Astrocyte (in vitro differentiated cells and primary cell): ENCODE results near the gene USP47. TPM values are rescaled to one million over a fixed set of nuclear protein-coding genes. Genes with fewer than 3 reads are reported as not detected.

Source experiments
- DNase-seq: peaks from one replicate; pipeline ENCODE4 v3.0.0-alpha.2; 2010; ENCODE audit warnings: low read depth
- FAIRE-seq: peaks from 2 replicates; lab custom pipeline; 2011; peaks lifted over from hg19 to GRCh38; lab: Jason Lieb, UNC
- H2AFZ ChIP-seq: 2 replicates; pipeline ENCODE4 v1.6.0; 2012; ENCODE audit warnings: low read depth, low read length, inconsistent platforms
- H3K27ac ChIP-seq: 2 replicates; pipeline ENCODE4 v1.5.1; 2011; ENCODE audit warnings: low read depth, low read length, inconsistent platforms
- H3K27me3 ChIP-seq: 2 replicates; pipeline ENCODE4 v1.6.0; 2011; ENCODE audit warnings: low read length, inconsistent platforms; ENCODE audit not compliant: insufficient read depth
- H3K36me3 ChIP-seq: 2 replicates; pipeline ENCODE4 v1.5.1; 2011; ENCODE audit warnings: low read length, inconsistent platforms; ENCODE audit not compliant: insufficient read depth
- H3K4me1 ChIP-seq: 2 replicates; pipeline ENCODE4 v1.5.1; 2011; ENCODE audit warnings: low read length, inconsistent platforms; ENCODE audit not compliant: insufficient read depth
- H3K4me2 ChIP-seq: 2 replicates; pipeline ENCODE4 v1.6.0; 2012; ENCODE audit warnings: low read length, inconsistent platforms
- H3K4me3 ChIP-seq: 2 replicates; pipeline ENCODE4 v1.5.1; 2011; ENCODE audit warnings: low read depth, mild to moderate bottlenecking, low read length, inconsistent platforms; ENCODE audit not compliant: insufficient read depth
- H3K79me2 ChIP-seq: 2 replicates; pipeline ENCODE4 v1.6.0; 2012; ENCODE audit warnings: mild to moderate bottlenecking, low read length, inconsistent platforms; ENCODE audit not compliant: insufficient read depth
- H3K9ac ChIP-seq: 2 replicates; pipeline ENCODE4 v1.6.0; 2012; ENCODE audit warnings: mild to moderate bottlenecking, low read length, inconsistent platforms
- H3K9me3 ChIP-seq: 2 replicates; pipeline ENCODE4 v1.5.1; 2012; ENCODE audit warnings: low read depth, mild to moderate bottlenecking, low read length, inconsistent platforms; ENCODE audit not compliant: insufficient read depth
- H4K20me1 ChIP-seq: 2 replicates; pipeline ENCODE4 v1.6.0; 2012; ENCODE audit warnings: low read length, inconsistent platforms; ENCODE audit not compliant: insufficient read depth
- H3K27ac Mint-ChIP-seq: one replicate; pipeline ENCODE4 v1.8.0; 2021; ENCODE audit warnings: mild to moderate bottlenecking, mixed read lengths; ENCODE audit not compliant: unreplicated experiment
- H3K27me3 Mint-ChIP-seq: one replicate; pipeline ENCODE4 v1.8.0; 2021; ENCODE audit warnings: low read depth, mixed read lengths; ENCODE audit not compliant: unreplicated experiment
- H3K36me3 Mint-ChIP-seq: one replicate; pipeline ENCODE4 v1.8.0; 2021; ENCODE audit warnings: low read depth, mixed read lengths; ENCODE audit not compliant: unreplicated experiment
- H3K4me1 Mint-ChIP-seq: one replicate; pipeline ENCODE4 v1.8.0; 2021; ENCODE audit warnings: low read depth, mixed read lengths; ENCODE audit not compliant: unreplicated experiment
- H3K4me3 Mint-ChIP-seq: one replicate; pipeline ENCODE4 v1.8.0; 2021; ENCODE audit warnings: mild to moderate bottlenecking, moderate library complexity, mixed read lengths; ENCODE audit not compliant: unreplicated experiment
- H3K9me3 Mint-ChIP-seq: one replicate; pipeline ENCODE4 v1.8.0; 2021; ENCODE audit warnings: mild to moderate bottlenecking, mixed read lengths; ENCODE audit not compliant: unreplicated experiment
- CTCF ChIP-seq: IDR thresholded peaks from 2 replicates; pipeline ENCODE4 v1.5.1; 2011; ENCODE audit warnings: low read depth, mild to moderate bottlenecking, inconsistent platforms, low read length, moderate library complexity; ENCODE audit not compliant: insufficient read depth
- EZH2 ChIP-seq: IDR thresholded peaks from 2 replicates; pipeline ENCODE4 v1.6.1; 2012; ENCODE audit warnings: mild to moderate bottlenecking, low read length, inconsistent platforms; ENCODE audit not compliant: insufficient read depth
- total RNA-seq: library from RNA; stranded (reverse); gene quantifications from 2 replicates; pipeline ENCODE4 v1.2.1, GENCODE V29; 2021

USP47 gene
- total RNA-seq, 1 donor from 2014 or later: 49.5 TPM

- Mint-ChIP-seq H3K27me3 (no peaks in the 10 kb centered on the region), H3K4me1 (no peaks in the 10 kb centered on the region), H3K9me3 (no peaks in the 10 kb centered on the region), H3K4me3 (no peak overlapping the region), H3K27ac (no peak overlapping the region), H3K36me3 (peaks cover 6% of the 10 kb centered on the region)
- Histone ChIP-seq H3K4me3 (no peak overlapping the region), H3K9ac (no peak overlapping the region), H3K4me2 (no peak overlapping the region), H3K27me3 (no peaks in the 10 kb centered on the region), H3K36me3 (peaks cover 12% of the 10 kb centered on the region), H3K27ac (peak overlapping the region; percentile 31), H3K4me1 (peaks cover 5% of the 10 kb centered on the region), H2AFZ (no peak overlapping the region), H3K79me2 (no peaks in the 10 kb centered on the region), H4K20me1 (no peaks in the 10 kb centered on the region), H3K9me3 (no peaks in the 10 kb centered on the region)
- TF ChIP-seq EZH2 (no peak), CTCF (no peak)
- no peak for FAIRE-seq
- no peak for DNase-seq
Observed at GRCh38 chr11:11946878-11947277, 105.1 kb downstream of the USP47 start.

GRCh38 chr11:11947825-11948224 lies 106.1 kb downstream of the USP47 start:
- H3K27ac ChIP-seq: no peak overlapping the region
- peaks cover 5% of the 10 kb centered on the region for H3K4me1 ChIP-seq
- no peak overlapping the region for H3K4me2 ChIP-seq
- no peaks in the 10 kb centered on the region for H3K27me3 ChIP-seq
- Mint-ChIP-seq H3K36me3 (peaks cover 1% of the 10 kb centered on the region), H3K4me3 (no peak overlapping the region), H3K4me1 (no peaks in the 10 kb centered on the region), H3K9me3 (no peaks in the 10 kb centered on the region), H3K27me3 (no peaks in the 10 kb centered on the region), H3K27ac (no peak overlapping the region)
- no peak overlapping the region for H3K4me3 ChIP-seq
- no peaks in the 10 kb centered on the region for H4K20me1 ChIP-seq
- H2AFZ ChIP-seq: no peak overlapping the region
- DNase-seq (no peak), FAIRE-seq (no peak)
- no peak overlapping the region for H3K9ac ChIP-seq
- peaks cover 10% of the 10 kb centered on the region for H3K36me3 ChIP-seq
- H3K79me2 ChIP-seq: no peaks in the 10 kb centered on the region
- no peak for TF ChIP-seq EZH2
- TF ChIP-seq CTCF: no peak
- H3K9me3 ChIP-seq: no peaks in the 10 kb centered on the region

- H3K27me3 Mint-ChIP-seq: no peaks in the 10 kb centered on the region
- no peak overlapping the region for H3K4me3 ChIP-seq
- no peaks in the 10 kb centered on the region for H4K20me1 ChIP-seq
- H3K27me3 ChIP-seq: no peaks in the 10 kb centered on the region
- H3K9me3 ChIP-seq: no peaks in the 10 kb centered on the region
- H3K27ac ChIP-seq: no peak overlapping the region
- no peak overlapping the region for H3K9ac ChIP-seq
- H3K36me3 Mint-ChIP-seq: peaks cover 2% of the 10 kb centered on the region
- H3K4me1 Mint-ChIP-seq: no peaks in the 10 kb centered on the region
- H2AFZ ChIP-seq: no peak overlapping the region
- DNase-seq (no peak), FAIRE-seq (no peak)
- no peaks in the 10 kb centered on the region for H3K9me3 Mint-ChIP-seq
- H3K36me3 ChIP-seq: peaks cover 13% of the 10 kb centered on the region
- no peaks in the 10 kb centered on the region for H3K79me2 ChIP-seq
- no peak overlapping the region for H3K4me2 ChIP-seq
- H3K4me3 Mint-ChIP-seq: no peak overlapping the region
- peaks cover 5% of the 10 kb centered on the region for H3K4me1 ChIP-seq
- no peak overlapping the region for H3K27ac Mint-ChIP-seq
- TF ChIP-seq CTCF: no peak
- TF ChIP-seq EZH2: no peak
Observed at GRCh38 chr11:11948242-11948947, 106.6 kb downstream of the USP47 start.
